Brain pericyte (primary cell): ENCODE measurements around the gene RNF111.
"Not testable (repeated sequence)": the region's sequence is repeated elsewhere in the genome, so short reads cannot be mapped to it uniquely, and the experiment has no call there.

Experiments
- DNase-seq: peaks from one replicate; pipeline ENCODE4 v3.0.0-alpha.2; 2012; ENCODE audit warnings: low read depth, low spot score

Gene RNF111

GRCh38 chr15:59059076-59059597 is 71.7 kb downstream of the RNF111 start:
- DNase-seq = no peak

DNA sequence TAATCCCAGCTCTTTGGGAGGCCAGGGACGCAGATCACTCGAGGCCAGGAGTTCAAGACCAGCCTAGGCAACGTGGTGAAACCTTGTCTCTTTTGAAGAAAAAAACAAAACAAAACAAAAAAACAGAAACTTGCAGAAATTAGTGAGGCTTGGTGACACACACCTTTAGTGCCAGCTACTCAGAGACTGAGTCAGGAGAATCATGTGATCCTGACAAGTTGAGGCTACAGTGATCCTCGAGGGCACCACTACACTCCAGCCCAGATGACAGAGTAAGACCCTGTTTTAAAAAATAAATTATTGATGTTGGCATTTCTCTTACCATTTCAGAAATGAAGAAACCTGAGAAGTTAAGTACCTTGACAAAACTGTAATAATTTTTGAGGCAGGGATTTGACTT is 72.9 kb downstream of the RNF111 start:
- no peak for DNase-seq

GRCh38 chr15:59063042-59063441 is 75.6 kb downstream of the RNF111 start:
- DNase-seq = no peak

DNA sequence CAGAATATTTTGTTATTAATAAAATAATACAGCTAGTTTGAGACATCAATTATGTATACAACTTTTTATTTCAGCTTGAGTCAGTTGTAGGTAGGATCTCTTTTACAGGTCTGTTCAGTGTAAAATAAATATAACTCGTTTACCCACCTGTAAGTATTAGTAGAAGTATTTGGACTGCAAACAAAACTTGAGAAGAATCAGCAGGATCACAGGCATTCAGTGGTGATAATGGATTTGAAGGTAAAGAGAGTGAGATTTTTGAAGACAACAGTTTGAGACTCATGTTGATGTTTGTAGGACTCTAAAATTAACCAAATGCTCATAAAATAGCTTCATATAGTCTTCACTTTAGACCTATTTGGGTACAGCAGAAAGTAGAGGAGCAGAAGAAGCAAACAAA is 82.0 kb downstream of the RNF111 start:
- no peak for DNase-seq

DNA sequence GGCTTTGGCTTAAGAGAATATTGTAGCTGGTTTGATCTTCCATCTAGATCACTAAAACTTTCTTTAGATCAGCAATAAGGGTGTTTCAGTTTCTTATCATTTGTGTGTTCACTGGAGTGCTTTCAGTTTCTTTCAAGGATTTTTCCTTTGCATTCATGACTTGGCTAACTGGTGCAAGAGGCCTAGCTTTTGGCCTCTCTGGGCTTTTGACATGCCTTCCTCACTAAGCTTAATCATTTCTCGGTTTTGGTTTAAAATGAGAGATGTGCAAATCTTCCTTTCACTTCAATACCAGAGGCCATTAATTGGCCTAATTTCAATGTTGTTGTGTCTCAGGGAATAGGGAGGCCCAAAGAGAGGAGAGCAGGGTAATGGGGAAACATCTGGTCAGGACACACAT is 87.1 kb downstream of the RNF111 start:
- no peak for DNase-seq

DNA sequence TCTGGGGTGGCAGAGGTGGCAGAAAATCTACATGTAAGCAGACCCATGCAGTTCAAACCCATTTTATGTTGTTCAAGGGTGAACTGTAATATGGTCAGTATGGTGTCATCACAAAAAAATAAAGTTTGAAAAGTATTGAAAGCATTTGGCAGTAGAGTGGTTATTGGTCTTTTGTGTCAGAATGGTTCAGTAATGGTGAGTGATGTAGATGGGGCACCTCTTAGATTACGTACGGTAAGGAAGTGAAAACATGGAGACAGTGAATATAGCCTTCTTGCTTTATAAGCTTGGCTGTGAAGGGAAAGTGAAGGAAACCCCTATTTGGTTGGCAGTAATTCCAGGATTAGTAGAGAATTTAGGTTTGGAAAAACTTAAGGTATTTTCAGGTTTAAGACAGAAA is 100.3 kb downstream of the RNF111 start:
- DNase-seq = no peak

DNA sequence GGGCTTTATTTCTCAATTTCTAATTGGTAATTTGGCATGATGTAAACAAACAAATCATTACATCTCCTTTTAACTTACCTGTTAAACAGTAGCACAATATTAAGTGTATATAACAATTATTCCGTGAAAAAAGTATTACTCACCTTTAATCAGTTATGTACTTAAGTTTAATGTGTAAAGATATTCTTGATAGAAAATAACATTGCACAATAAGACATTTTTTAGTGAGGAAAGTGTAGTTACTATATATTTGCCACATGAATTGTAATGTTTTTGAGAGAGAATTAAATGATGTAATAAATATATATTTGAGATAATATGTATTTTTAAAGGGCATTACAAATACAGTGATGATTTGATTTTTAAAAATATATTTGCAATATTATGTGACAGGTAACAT is 106.6 kb downstream of the RNF111 start:
- DNase-seq = no peak

- no peak for DNase-seq
Measured at GRCh38 chr15:59096429-59096828, 109.0 kb downstream of the RNF111 start.

DNA sequence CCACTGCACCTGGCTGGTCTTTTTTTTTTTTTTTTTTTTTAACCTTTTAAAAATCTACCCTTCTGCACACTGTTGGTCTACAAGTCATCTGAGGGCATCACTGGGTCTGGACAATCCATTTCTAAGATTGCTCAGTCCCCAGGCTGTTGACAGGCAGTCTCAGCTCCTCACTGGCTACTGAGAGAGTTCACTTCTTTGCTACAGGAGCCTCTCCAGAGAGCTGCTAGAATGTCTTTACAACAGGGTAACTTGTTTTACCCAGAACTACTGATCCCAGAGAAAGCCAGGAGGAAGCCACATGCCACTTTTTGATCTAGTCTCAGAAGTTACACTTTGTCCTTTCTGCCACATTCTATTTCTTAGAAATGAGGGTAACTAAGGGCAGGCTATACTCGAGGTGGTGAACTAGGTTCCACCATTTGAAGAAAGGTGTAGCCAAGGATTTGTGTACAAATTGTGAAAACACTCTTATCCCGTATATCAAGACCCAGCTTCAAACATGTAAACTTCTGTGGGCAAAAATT is 111.8 kb downstream of the RNF111 start:
- no peak for DNase-seq

DNA sequence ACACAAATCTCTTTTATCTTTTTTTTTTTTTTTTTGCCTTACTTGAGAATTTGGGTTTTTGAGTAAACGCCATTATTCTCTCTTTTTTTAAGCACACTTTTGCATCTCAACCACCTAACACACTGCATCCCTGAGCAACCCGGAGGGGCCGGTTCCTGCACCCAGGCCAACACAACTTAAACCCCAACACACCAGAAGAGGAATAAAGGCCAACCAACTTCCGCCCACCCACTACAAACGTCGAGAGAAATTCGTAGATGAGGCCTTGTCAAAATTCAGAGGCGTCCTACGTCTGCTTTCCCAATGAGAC is 117.1 kb downstream of the RNF111 start:
- DNase-seq = no peak

GRCh38 chr15:59104912-59105732 is 117.7 kb downstream of the RNF111 start, which contains the start of gene CCNB2:
CCNB2 (plus strand) TSS chr15:59105146; CDS start chr15:59105269, 123 bp downstream.
- DNase-seq = peak; percentile 68

GRCh38 chr15:59105854-59106253 is 118.4 kb downstream of the RNF111 start:
- DNase-seq = no peak

- no peak for DNase-seq
Measured at GRCh38 chr15:59111251-59111650, 123.8 kb downstream of the RNF111 start.

DNA sequence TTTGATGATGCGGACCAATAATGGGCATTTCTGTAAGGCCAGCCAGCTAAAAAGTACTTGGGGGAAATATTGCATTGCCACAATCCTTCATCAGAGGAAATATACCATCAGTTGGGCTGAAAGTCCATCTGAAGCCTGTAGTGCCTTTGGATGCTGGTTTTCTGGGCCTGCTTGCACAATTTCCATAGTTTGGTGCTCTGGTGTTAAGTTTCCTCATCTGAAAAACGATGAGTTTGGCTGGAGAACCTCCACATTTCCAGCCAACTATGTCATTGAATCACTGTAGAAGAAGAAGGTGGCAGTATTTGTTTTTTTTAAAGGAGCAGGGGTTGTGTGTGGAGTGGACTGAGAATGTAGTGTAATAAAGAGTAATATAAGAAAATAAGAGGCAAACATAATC is 127.6 kb downstream of the RNF111 start:
- DNase-seq = no peak

DNA sequence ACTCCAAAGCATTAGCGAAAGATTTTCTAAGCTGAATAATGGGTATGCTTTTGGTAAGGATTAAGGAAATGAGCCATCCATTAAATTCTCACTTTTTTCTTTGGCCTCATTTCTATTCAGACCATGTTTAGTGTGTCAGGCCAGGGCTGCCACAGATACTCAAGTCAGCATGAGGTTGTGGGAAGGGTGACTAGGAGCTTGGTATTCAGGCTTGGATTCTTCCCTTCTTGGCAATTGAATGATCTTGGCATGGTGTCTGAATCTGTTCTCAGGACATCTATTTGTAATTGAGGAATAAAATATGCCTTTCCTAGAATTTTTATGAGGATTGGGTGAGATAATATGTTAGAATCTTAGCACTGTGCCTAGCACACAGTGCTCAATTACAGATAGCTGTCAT is 128.7 kb downstream of the RNF111 start:
- DNase-seq = no peak

- DNase-seq = no peak
Measured at GRCh38 chr15:59116771-59117170, 129.3 kb downstream of the RNF111 start.

- no peak for DNase-seq
Measured at GRCh38 chr15:59119625-59120024, 132.2 kb downstream of the RNF111 start.

DNA sequence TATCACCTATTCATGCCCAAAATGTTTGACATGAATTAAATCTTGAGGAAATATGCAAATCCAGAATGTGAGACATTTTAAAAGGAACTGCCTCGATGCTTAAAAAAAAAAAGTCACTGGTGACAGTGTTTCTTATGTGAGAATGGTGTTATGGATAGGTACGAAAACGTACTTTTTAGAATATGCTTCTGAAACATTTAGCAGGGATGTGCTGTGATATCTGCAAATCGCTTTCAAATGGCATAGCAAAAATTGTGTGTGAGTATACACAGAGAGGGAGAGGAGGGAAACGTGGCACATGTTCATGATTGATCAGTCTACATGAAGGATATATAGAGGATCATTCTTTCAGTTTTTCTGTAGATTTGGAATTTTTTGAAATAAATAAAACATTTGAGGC is 133.5 kb downstream of the RNF111 start:
- no peak for DNase-seq

GRCh38 chr15:59124261-59124660 is 136.8 kb downstream of the RNF111 start:
- no peak for DNase-seq

- DNase-seq = not testable (repeated sequence)
Measured at GRCh38 chr15:59125683-59126082, 138.2 kb downstream of the RNF111 start.

- not testable (repeated sequence) for DNase-seq
Measured at GRCh38 chr15:59127255-59127654, 139.8 kb downstream of the RNF111 start.

- DNase-seq = no peak
Measured at GRCh38 chr15:59131456-59131855, 144.0 kb downstream of the RNF111 start.

- DNase-seq = no peak
Measured at GRCh38 chr15:59131969-59132562, 144.6 kb downstream of the RNF111 start.
